Measurements from ENCODE around the gene SLX9. TPM values are rescaled to one million over a fixed set of nuclear protein-coding genes. Genes with fewer than 3 reads are reported as not detected.

The SLX9 gene
- total RNA-seq, 1 experiment from 2014 or later, result 77.2 TPM

GRCh38 chr21:44918581-44919033 lies 21.2 kb upstream of the SLX9 start:
- no peaks in the 10 kb centered on the region for H3K36me3 Mint-ChIP-seq
- no peak for ATAC-seq

More at GRCh38 chr21:44918581-44919033, 21.2 kb upstream of the SLX9 start:
- ChIA-PET POLR2A (no interaction called here), CTCF (interaction anchor here (0.9 to 1.0 kb wide), 2 partner anchors 11 to 26 kb away, joined by 3 read pairs; no protein-coding TSS in a partner anchor)
- TF ChIP-seq ZNF281 (CRISPR knock-in tag; IDR thresholded peaks at IDR 0.05) (no peak), ZMAT4 (CRISPR knock-in tag; IDR thresholded peaks at IDR 0.05) (no peak), ERG (CRISPR knock-in tag; IDR thresholded peaks at IDR 0.05) (no peak), ZNF121 (CRISPR knock-in tag; IDR thresholded peaks at IDR 0.05) (no peak), CREB1 (CRISPR knock-in tag; IDR thresholded peaks at IDR 0.05) (no peak), NR2C2 (CRISPR knock-in tag; IDR thresholded peaks at IDR 0.05) (no peak), CTCF (IDR thresholded peaks at IDR 0.05) (no peak), ZBTB43 (CRISPR knock-in tag; IDR thresholded peaks at IDR 0.05) (no peak), MYBL2 (CRISPR knock-in tag; IDR thresholded peaks at IDR 0.05) (no peak), NFYB (CRISPR knock-in tag; conservative IDR thresholded peaks at IDR 0.05; ENCODE audit: low read depth) (no peak), JAZF1 (CRISPR knock-in tag; IDR thresholded peaks at IDR 0.05) (no peak), NFATC4 (CRISPR knock-in tag; IDR thresholded peaks at IDR 0.05) (no peak), CDX4 (CRISPR knock-in tag; IDR thresholded peaks at IDR 0.05; ENCODE audit: borderline replicate concordance) (no peak), ZNF532 (CRISPR knock-in tag; IDR thresholded peaks at IDR 0.05; ENCODE audit: borderline replicate concordance) (no peak), ZNF138 (CRISPR knock-in tag; conservative IDR thresholded peaks at IDR 0.05) (no peak), E2F5 (CRISPR knock-in tag; IDR thresholded peaks at IDR 0.05) (no peak), ESRRA (CRISPR knock-in tag; IDR thresholded peaks at IDR 0.05; ENCODE audit: borderline replicate concordance) (no peak), GRHL2 (CRISPR knock-in tag; IDR thresholded peaks at IDR 0.05; ENCODE audit: insufficient replicate concordance, severe bottlenecking) (no peak), ZNF317 (CRISPR knock-in tag; IDR thresholded peaks at IDR 0.05; ENCODE audit: borderline replicate concordance, low read depth) (no peak), STAT6 (CRISPR knock-in tag; conservative IDR thresholded peaks at IDR 0.05; ENCODE audit: low read depth) (no peak)
- no peak overlapping the region for H3K27ac Mint-ChIP-seq
- no peak for DNase-seq (ENCODE audit: low spot score)
- H3K4me1 Mint-ChIP-seq, result 0 out of 2 replicates have a peak, but pooled peaks cover 4% of the 10 kb centered on the region
- no peaks in the 10 kb centered on the region; the same call in 1 of the 2 replicates for H3K27me3 Mint-ChIP-seq (ENCODE audit: low read depth)
- no peak overlapping the region for H3K4me3 Mint-ChIP-seq
- H3K9me3 Mint-ChIP-seq, result no peaks in the 10 kb centered on the region
